ENCODE measurements around the gene PSTPIP2.
"Not testable (repeated sequence)": the region's sequence is repeated elsewhere in the genome, so short reads cannot be mapped to it uniquely, and the experiment has no call there.

The PSTPIP2 gene

GRCh38 chr18:45976974-45977373, 95.1 kb downstream of the PSTPIP2 start:
- FAIRE-seq = no peak

GRCh38 chr18:45976566-45976965, 95.5 kb downstream of the PSTPIP2 start:
- no peak for FAIRE-seq

- peak; percentile 95 for FAIRE-seq
Observed at GRCh38 chr18:45974088-45974536, 97.9 kb downstream of the PSTPIP2 start.

- peak; percentile 96 for FAIRE-seq
Observed at GRCh38 chr18:45967007-45967706, 104.9 kb downstream of the PSTPIP2 start, which contains the start of gene EPG5. EPG5 (minus strand) TSS chr18:45967329; CDS start chr18:45967239, 90 bp downstream.

- FAIRE-seq = not testable (repeated sequence)
Observed at GRCh38 chr18:45964913-45965312, 107.1 kb downstream of the PSTPIP2 start.

GRCh38 chr18:45962866-45963265, 109.2 kb downstream of the PSTPIP2 start:
- FAIRE-seq = no peak

GRCh38 chr18:45962461-45962860, 109.6 kb downstream of the PSTPIP2 start:
- FAIRE-seq = no peak

- not testable (repeated sequence) for FAIRE-seq
Observed at GRCh38 chr18:45959484-45959883, 112.6 kb downstream of the PSTPIP2 start.

- no peak for FAIRE-seq
Observed at GRCh38 chr18:45958730-45959129, 113.3 kb downstream of the PSTPIP2 start.

- FAIRE-seq = no peak
Observed at GRCh38 chr18:45958027-45958426, 114.0 kb downstream of the PSTPIP2 start.

GRCh38 chr18:45957100-45957499, 115.0 kb downstream of the PSTPIP2 start:
- no peak for FAIRE-seq

GRCh38 chr18:45954070-45954934, 117.8 kb downstream of the PSTPIP2 start:
- no peak for FAIRE-seq

GRCh38 chr18:45951016-45951714, 120.9 kb downstream of the PSTPIP2 start:
- no peak for FAIRE-seq

GRCh38 chr18:45945669-45946068, 126.4 kb downstream of the PSTPIP2 start:
- no peak for FAIRE-seq

- FAIRE-seq = no peak
Observed at GRCh38 chr18:45940724-45941123, 131.3 kb downstream of the PSTPIP2 start.

GRCh38 chr18:45939236-45939635, 132.8 kb downstream of the PSTPIP2 start:
- no peak for FAIRE-seq

- FAIRE-seq = no peak
Observed at GRCh38 chr18:45938488-45938935, 133.5 kb downstream of the PSTPIP2 start.

GRCh38 chr18:45935591-45936335, 136.3 kb downstream of the PSTPIP2 start:
- FAIRE-seq = no peak

All from G401.6 (cell line).